ENCODE data around the gene PWP1. TPM values are rescaled to one million over a fixed set of nuclear protein-coding genes. Genes with fewer than 3 reads are reported as not detected.
"Not testable (repeated sequence)": the region's sequence is repeated elsewhere in the genome, so short reads cannot be mapped to it uniquely, and the experiment has no call there.

Gene PWP1
- total RNA-seq, 2 experiments from 2014 or later = 44.0 to 47.0 TPM

DNA sequence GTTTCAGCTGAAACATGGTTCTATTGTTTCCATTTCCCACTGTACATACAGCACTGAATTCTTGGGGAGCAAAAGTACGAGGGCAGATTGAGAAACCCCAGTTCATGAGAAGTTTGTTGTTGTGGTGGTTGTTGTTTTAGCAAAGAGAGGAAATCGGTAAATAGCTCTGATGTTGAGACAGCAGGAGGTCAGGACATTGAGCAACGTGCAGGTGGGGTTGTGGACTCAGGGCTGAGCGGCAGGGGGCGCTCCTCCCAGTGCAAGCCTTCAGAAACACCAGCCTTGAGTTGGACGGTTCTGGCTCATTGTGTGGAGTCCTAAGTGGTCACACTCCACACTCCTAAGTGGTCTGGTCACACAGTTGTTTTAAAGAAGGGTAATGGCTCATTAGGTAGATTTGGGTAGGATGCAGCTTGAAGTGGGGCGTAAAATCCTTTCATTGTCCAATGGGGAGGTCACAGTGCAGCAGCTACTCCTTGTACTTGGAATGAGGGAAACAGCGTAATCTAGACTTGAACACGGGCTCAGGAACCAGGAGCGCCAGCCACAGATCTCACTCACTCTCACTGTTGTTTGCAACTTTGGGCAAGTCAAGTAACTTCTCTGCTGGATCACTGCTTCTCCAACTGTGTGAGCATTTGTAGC, 14.5 kb upstream of the PWP1 start:
- POLR2A ChIA-PET = interaction anchor here (0.5 to 0.6 kb wide), 2 partner anchors 207 to 1512 kb away, joined by 3 to 4 read pairs; no protein-coding TSS in a partner anchor
- H3K4me1 Mint-ChIP-seq (ENCODE audit: low read depth) = no peaks in the 10 kb centered on the region
- H3K27me3 Mint-ChIP-seq = peaks cover 2% of the 10 kb centered on the region
- no peaks in the 10 kb centered on the region for H3K9me3 Mint-ChIP-seq
- peak; percentile 66 for DNase-seq
- H3K4me3 Mint-ChIP-seq = no peak overlapping the region
- intact Hi-C loops (cut with micrococcal nuclease) = loop anchor here (1.0 kb wide), 1 partner anchor 214 kb away; no protein-coding TSS in a partner anchor
- no peaks in the 10 kb centered on the region for H3K36me3 Mint-ChIP-seq
- CTCF ChIA-PET = interaction anchor here (0.6 to 2.8 kb wide), 18 partner anchors 9 to 681 kb away, joined by 3 to 25 read pairs (median 6); partner anchors contain the start of gene PWP1
- no peak overlapping the region for H3K27ac Mint-ChIP-seq

DNA sequence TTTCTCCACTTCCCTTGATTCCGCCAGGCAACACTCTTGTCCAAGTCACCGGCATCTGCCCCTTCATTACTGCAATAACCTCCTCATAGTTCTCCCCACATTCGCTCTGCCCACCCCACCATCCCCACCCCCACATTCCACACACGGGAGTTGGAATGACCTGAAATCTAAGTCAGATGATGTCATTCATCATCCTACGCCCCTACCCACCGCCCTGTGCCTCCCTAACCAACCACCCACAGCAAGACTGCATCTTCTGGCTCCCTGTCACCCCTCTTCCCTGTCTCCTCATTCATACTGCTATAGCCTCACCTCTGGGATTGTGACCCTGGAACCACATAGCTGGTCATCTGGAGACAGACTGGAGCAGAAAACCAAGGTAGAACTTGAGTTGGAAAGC, 7.9 kb upstream of the PWP1 start:
- POLR2A ChIA-PET = no interaction called here
- H3K4me1 Mint-ChIP-seq (ENCODE audit: low read depth) = no peaks in the 10 kb centered on the region
- H3K9me3 Mint-ChIP-seq = no peaks in the 10 kb centered on the region
- no peak overlapping the region for H3K4me3 Mint-ChIP-seq
- H3K36me3 Mint-ChIP-seq = no peaks in the 10 kb centered on the region
- intact Hi-C loops (cut with micrococcal nuclease) = loop anchor here (5.0 kb wide), 2 partner anchors 515 to 835 kb away; no protein-coding TSS in a partner anchor
- H3K27ac Mint-ChIP-seq = no peak overlapping the region
- no peak for DNase-seq
- H3K27me3 Mint-ChIP-seq = peaks cover 4% of the 10 kb centered on the region
- CTCF ChIA-PET = interaction anchor here (1.2 to 4.7 kb wide), 2 partner anchors 18 to 208 kb away, joined by 4 to 52 read pairs; no protein-coding TSS in a partner anchor

DNA sequence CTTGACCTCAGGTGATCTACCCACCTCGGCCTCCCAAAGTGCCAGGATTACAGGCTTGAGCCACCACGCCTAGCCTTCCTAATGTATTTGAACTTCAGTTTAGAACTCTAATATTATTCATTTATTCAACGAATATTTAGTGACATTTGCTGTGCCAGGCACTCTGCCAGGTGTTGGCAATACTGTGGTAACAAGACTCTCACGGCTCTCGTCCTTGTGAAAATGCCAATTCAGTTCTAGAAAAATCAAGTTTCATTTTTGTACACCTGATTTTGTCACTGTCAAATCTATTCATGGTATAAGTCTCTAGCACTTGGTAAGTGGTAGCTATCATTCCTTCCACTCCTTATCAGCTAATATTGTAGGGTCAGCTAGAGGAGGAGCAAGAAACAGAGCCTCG, 6.3 kb upstream of the PWP1 start:
- Mint-ChIP-seq H3K36me3 (no peaks in the 10 kb centered on the region), H3K9me3 (no peaks in the 10 kb centered on the region), H3K4me1 (ENCODE audit: low read depth) (peaks cover 2% of the 10 kb centered on the region), H3K27ac (no peak overlapping the region), H3K4me3 (no peak overlapping the region), H3K27me3 (peaks cover 4% of the 10 kb centered on the region)
- DNase-seq = no peak
- POLR2A ChIA-PET = no interaction called here
- CTCF ChIA-PET = interaction anchor here (0.6 to 4.6 kb wide), 5 partner anchors 9 to 233 kb away, joined by 3 to 25 read pairs (median 4); no protein-coding TSS in a partner anchor
- intact Hi-C loops (cut with micrococcal nuclease) = loop anchor here (5.0 kb wide), 2 partner anchors 513 to 833 kb away; no protein-coding TSS in a partner anchor

DNA sequence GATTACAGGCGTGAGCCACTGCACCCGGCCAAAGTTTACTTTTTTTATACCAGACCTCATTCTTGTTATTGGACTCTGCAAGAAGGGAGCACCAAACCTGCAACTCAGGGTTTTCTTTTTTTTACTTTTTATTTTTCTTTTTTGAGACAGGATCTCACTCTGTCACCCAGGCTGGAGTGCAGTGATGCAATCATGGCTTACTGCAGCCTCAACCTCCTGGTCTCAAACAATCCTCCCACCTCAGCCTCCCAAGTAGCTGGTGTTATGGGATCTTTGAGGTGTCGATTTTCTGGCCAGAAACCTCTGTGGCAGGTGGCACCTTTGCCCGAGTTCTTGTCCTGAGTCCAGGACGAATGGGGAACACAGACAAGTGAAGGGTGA, 4.2 kb upstream of the PWP1 start:
- Mint-ChIP-seq H3K27ac (no peak overlapping the region), H3K9me3 (no peaks in the 10 kb centered on the region), H3K36me3 (peaks cover 6% of the 10 kb centered on the region), H3K27me3 (peaks cover 5% of the 10 kb centered on the region), H3K4me1 (ENCODE audit: low read depth) (peaks cover 19% of the 10 kb centered on the region), H3K4me3 (no peak overlapping the region)
- ChIA-PET POLR2A (interaction anchor here (0.6 kb wide), 1 partner anchor 392 kb away, joined by 4 read pairs; no protein-coding TSS in a partner anchor), CTCF (interaction anchor here (0.8 to 4.6 kb wide), 4 partner anchors 8 to 1323 kb away, joined by 3 to 25 read pairs (median 5); partner anchors contain the start of gene POLR3B)
- intact Hi-C loops (cut with micrococcal nuclease) = loop anchor here (10.0 kb wide), 1 partner anchor 1377 kb away; the partner anchor contains the start of gene TCP11L2
- no peak for DNase-seq

DNA sequence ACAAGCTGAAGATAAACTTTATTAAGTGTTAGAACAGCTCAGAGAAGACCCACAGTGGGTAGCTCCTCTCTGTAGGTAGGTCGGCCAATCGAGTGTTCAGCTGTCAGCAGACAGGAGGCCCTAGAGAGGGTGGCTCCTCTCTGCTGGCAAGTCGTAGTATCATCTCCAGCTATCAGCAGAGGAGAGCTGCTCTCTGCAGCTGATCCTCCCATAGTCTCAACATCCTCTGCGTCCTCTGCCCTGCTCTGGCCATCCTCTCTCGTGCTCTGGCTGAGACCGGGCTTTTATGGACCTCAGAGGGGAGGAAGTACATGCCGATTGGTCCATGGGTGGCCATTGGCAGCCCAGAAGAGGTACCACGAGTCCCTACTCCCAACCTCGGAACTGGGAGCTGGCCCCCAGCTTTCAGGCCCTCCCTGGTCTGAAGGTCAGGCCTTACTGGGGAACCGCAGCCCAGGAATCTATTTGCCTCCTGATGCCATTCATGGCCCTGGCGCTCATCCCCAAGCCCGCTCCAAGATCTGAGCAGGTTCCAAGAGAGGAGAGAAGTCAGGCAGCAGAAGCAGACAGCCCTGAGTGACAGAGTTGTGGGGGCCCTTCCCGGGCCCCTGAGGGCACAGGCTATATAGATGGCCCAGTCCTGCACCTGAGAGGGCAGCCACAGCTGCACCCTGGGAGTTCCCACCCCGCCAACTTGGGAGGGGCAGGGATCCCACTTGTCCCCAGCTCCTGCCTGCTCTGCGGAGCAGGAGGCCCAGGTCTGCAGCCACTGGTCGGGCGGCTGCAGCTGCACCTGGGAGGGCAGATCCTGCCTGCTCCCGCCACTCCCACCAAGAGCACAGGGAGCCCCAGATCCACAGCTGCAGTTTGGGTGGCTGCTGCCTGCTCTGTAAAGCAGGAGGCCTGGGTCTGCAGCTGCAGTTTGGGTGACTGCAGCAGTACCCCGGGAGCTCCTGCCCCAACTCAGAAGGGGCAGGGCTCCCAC, 3.5 kb upstream of the PWP1 start:
- Mint-ChIP-seq H3K9me3 (no peaks in the 10 kb centered on the region), H3K4me1 (ENCODE audit: low read depth) (peaks cover 22% of the 10 kb centered on the region), H3K27ac (no peak overlapping the region), H3K36me3 (peaks cover 6% of the 10 kb centered on the region), H3K27me3 (peaks cover 5% of the 10 kb centered on the region), H3K4me3 (no peak overlapping the region)
- intact Hi-C loops (cut with micrococcal nuclease) = loop anchor here (10.0 kb wide), 1 partner anchor 1377 kb away; the partner anchor contains the start of gene TCP11L2
- DNase-seq = no peak
- ChIA-PET POLR2A (interaction anchor here (0.6 kb wide), 1 partner anchor 393 kb away, joined by 4 read pairs; no protein-coding TSS in a partner anchor), CTCF (interaction anchor here (0.8 to 4.6 kb wide), 5 partner anchors 9 to 1324 kb away, joined by 3 to 25 read pairs (median 3); partner anchors contain the start of gene POLR3B)

DNA sequence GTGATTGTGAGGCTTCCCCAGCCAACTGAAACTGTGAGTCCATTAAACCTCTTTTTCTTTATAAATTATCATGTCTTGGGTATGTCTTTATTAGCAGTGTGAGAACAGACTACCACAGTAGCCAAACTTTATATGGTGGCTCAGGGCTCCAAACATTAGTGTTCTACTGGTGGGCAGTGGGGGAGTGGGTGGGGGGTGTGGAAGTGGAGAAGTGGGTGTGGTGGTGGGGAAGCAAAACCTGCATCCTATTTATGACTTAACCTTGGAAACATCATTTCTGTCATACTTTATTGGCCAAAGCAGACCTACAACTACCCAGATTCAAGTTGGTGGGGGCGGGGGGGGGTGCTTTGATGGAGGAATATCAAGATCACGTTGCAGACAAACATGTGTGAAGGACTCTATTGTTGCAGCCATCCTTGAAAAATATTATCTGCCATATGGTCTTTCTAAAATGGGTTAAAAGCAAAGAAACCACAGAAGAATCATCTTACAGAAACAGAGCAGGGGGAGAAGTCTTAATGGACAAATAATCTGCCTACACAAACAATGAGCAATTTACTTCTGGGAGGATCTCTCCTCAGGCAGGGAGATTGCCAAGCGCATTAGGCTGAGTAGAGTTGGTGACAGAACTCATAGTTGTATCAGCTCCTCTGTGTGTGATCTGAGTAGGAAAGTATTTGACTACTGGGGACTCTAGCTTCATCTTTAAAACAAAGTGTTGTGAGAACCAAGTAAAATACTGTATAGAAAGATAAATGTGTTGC, 1.4 kb upstream of the PWP1 start:
- Mint-ChIP-seq H3K4me3 (peak overlapping the region; percentile 92), H3K9me3 (no peaks in the 10 kb centered on the region), H3K4me1 (ENCODE audit: low read depth) (peaks cover 25% of the 10 kb centered on the region), H3K36me3 (peaks cover 14% of the 10 kb centered on the region), H3K27me3 (peaks cover 1% of the 10 kb centered on the region), H3K27ac (peak overlapping the region; percentile 98)
- ChIA-PET CTCF (interaction anchor here (0.8 to 1.8 kb wide), 2 partner anchors 8 to 13 kb away, joined by 4 to 15 read pairs; no protein-coding TSS in a partner anchor), POLR2A (no interaction called here)
- DNase-seq = no peak
- intact Hi-C loops (cut with micrococcal nuclease) = loop anchor here (2.0 to 10.0 kb wide), 2 partner anchors 363 to 1379 kb away; partner anchors contain the start of gene TCP11L2

DNA sequence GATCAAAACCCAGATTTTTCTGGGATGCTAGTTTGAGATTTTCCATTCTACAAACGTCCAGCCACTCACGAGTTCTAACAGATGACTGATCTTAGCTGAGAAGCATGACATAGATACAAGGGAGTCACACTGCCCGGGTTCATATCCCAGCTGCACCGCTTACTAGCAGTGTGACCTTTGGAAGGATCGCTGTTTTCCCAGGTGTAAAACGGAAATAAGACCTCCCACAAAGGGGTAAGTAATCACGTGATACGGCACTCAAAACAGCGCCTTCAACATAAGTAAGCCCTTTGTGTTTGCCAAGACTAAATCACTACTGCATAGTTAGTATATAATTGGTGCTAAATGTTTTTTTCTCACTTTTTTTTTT, 624 bp upstream of the PWP1 start:
- ChIA-PET CTCF (interaction anchor here (1.2 to 1.8 kb wide), 2 partner anchors 13 to 199 kb away, joined by 3 to 15 read pairs; no protein-coding TSS in a partner anchor), POLR2A (interaction anchor here (1.0 to 1.6 kb wide), 2 partner anchors 13 to 75 kb away, joined by 3 to 4 read pairs; no protein-coding TSS in a partner anchor)
- no peaks in the 10 kb centered on the region for H3K9me3 Mint-ChIP-seq
- H3K4me3 Mint-ChIP-seq = peak overlapping the region; percentile 92
- H3K4me1 Mint-ChIP-seq (ENCODE audit: low read depth) = peaks cover 25% of the 10 kb centered on the region
- peak overlapping the region; percentile 98 for H3K27ac Mint-ChIP-seq
- intact Hi-C loops (cut with micrococcal nuclease) = loop anchor here (1.0 to 10.0 kb wide), 7 partner anchors 76 to 1380 kb away; partner anchors contain the start of genes CRY1, FICD, POLR3B and PRDM4
- DNase-seq = peak; percentile 40
- H3K36me3 Mint-ChIP-seq = peaks cover 21% of the 10 kb centered on the region
- H3K27me3 Mint-ChIP-seq = peaks cover 1% of the 10 kb centered on the region

DNA sequence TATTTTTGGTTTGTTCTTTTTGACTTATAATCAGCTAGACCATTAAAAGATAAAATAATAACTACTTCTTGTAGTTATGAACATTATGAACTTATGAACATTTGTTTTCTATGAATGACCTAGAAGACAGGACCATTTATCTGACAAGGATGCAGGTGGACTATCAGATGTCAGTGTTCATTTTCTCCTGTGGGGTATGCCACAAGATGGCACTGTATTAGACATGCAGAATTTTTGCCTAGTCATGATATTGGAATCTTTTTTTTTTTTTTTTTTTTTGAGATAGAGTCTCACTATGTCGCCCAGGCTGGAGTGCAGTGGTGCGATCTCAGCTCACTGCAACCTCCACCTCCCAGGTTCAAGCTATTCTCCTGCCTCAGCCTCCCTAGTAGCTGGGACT, 10.2 kb downstream of the PWP1 start:
- H3K4me1 Mint-ChIP-seq (ENCODE audit: low read depth); H3K27ac Mint-ChIP-seq; H3K9me3 Mint-ChIP-seq; intact Hi-C loops (cut with micrococcal nuclease); H3K27me3 Mint-ChIP-seq; H3K4me3 Mint-ChIP-seq; POLR2A ChIA-PET; DNase-seq: not testable (repeated sequence)
- CTCF ChIA-PET = interaction anchor here (0.6 to 1.6 kb wide), 5 partner anchors 18 to 737 kb away, joined by 3 to 5 read pairs (median 4); no protein-coding TSS in a partner anchor
- H3K36me3 Mint-ChIP-seq = peaks cover 59% of the 10 kb centered on the region

DNA sequence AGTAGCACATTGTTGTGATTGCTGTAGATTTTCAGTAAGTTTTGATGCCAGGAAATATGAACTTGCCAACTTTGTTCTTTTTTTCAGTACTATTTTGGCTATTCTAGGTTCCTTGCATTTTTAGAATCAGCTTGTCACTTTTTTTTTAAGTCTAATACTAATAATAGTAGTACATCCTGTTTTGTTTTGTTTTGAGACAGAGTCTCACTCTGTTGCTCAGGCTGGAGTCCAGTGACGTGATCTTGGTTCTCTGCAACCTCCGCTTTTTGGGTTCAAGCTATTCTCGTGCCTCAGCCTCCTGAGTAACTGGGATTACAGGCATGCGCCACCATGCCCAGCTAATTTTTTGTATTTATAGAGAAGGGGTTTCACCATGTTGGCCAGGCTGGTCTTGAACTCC, 16.5 kb downstream of the PWP1 start:
- intact Hi-C loops (cut with micrococcal nuclease) = no loop called here
- H3K4me1 Mint-ChIP-seq (ENCODE audit: low read depth) = no peaks in the 10 kb centered on the region
- peaks cover 76% of the 10 kb centered on the region for H3K36me3 Mint-ChIP-seq
- H3K4me3 Mint-ChIP-seq = no peak overlapping the region
- no peak for DNase-seq
- ChIA-PET POLR2A (no interaction called here), CTCF (no interaction called here)
- no peaks in the 10 kb centered on the region for H3K27me3 Mint-ChIP-seq
- H3K27ac Mint-ChIP-seq = no peak overlapping the region
- H3K9me3 Mint-ChIP-seq = peaks cover 12% of the 10 kb centered on the region

DNA sequence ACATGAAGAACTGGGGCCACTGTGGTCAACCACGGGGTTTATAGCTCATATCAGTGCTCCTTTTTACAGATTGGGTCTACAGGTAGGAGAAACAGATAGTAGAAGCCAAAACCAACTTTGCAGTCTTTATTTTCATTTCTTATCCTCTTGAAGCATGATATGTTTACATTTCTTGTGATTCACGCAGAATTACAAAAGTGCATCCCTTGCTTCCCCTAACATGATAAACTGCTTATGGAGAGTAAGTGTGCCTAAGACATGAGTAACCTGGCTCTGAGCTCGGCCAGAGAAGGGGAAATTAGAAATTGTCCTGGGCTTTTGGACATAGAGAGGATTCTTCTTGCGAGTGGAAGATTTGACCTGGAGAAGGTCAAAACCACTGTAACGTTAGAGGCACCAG, 18.4 kb downstream of the PWP1 start:
- no peaks in the 10 kb centered on the region for H3K27me3 Mint-ChIP-seq
- POLR2A ChIA-PET = no interaction called here
- no peak for DNase-seq
- no peak overlapping the region for H3K27ac Mint-ChIP-seq
- peaks cover 12% of the 10 kb centered on the region for H3K9me3 Mint-ChIP-seq
- intact Hi-C loops (cut with micrococcal nuclease) = no loop called here
- H3K4me3 Mint-ChIP-seq = no peak overlapping the region
- CTCF ChIA-PET = interaction anchor here (0.5 kb wide), 1 partner anchor 18 kb away, joined by 3 read pairs; no protein-coding TSS in a partner anchor
- H3K4me1 Mint-ChIP-seq (ENCODE audit: low read depth) = no peaks in the 10 kb centered on the region
- H3K36me3 Mint-ChIP-seq = peaks cover 81% of the 10 kb centered on the region

DNA sequence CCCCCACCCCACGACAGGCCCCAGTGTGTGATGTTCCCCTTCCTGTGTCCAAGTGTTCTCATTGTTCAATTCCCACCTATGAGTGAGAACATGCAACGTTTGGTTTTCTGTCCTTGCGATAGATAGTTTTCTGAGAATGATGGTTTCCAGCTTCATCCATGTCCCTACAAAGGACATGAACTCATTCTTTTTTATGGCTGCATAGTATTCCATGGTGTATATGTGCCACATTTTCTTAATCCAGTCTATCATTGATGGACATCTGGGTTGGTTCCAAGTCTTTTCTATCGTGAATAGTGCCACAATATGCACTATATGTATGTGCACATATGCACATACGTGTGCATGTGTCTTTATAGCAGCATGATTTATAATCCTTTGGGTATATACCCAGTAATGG, 19.9 kb downstream of the PWP1 start:
- H3K4me3 Mint-ChIP-seq; H3K27ac Mint-ChIP-seq; DNase-seq; POLR2A ChIA-PET; H3K27me3 Mint-ChIP-seq; H3K4me1 Mint-ChIP-seq (ENCODE audit: low read depth); H3K9me3 Mint-ChIP-seq; intact Hi-C loops (cut with micrococcal nuclease); CTCF ChIA-PET: not testable (repeated sequence)
- peaks cover 76% of the 10 kb centered on the region for H3K36me3 Mint-ChIP-seq
